Suppressor macrophage treated with lipopolysaccharide for 1 hour (primary cell): Measurements from ENCODE around the gene STAM.

Experiments
- DNase-seq, 3 donors: peaks; one replicate each; pipeline ENCODE4 v3.0.0-alpha.2; 2020 to 2022

Gene STAM

DNA sequence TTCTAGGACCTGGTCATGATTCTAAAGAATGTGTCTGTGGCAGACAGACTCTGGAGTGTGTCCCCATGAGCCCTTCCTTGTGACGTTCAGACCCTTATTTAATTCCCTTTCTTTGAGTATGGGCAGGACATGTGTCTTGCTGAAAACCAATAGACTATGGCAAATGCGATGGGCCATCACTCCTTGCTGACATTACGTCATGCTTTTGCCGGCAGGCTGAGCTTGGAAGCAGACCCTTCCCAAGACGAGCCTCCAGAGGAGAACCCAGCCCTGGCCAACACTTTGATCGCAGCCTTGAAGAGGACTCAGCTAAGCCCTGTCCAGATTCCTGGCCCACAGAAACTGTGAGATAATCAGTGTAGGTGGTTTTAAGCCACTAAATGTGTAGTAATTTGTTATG is 89.7 kb downstream of the STAM start:
- no peak for DNase-seq

DNA sequence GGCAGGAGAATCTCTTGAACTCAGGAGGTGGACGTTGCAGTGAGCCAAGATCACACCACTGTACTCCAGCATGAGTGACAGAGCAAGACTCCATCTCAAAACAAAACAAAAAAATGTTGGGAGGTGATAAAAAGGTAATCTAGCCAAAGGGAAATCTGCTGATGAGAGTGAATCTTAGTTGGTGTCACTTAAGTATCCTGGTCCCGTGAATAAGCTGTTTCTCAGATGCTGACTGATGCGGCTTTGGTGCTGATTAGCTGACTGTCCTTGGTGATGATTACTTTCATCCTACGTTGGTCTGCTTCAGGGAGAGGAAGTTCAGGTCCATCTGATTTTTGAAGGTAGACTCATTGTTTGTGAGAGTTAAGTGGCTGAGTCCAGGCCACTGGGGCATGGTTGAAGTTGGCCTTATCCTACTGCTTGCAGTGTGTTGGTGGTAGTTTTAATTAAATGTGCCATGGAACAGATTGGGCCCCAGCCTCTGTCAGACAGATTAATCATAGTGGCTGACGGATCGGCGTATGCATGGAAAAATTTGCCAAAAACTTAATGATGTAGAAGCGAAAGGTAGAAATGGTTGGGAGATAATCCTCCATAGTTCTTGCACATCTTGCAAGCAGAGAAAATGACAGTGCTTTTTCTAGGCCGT is 90.6 kb downstream of the STAM start:
- DNase-seq = no peak

DNA sequence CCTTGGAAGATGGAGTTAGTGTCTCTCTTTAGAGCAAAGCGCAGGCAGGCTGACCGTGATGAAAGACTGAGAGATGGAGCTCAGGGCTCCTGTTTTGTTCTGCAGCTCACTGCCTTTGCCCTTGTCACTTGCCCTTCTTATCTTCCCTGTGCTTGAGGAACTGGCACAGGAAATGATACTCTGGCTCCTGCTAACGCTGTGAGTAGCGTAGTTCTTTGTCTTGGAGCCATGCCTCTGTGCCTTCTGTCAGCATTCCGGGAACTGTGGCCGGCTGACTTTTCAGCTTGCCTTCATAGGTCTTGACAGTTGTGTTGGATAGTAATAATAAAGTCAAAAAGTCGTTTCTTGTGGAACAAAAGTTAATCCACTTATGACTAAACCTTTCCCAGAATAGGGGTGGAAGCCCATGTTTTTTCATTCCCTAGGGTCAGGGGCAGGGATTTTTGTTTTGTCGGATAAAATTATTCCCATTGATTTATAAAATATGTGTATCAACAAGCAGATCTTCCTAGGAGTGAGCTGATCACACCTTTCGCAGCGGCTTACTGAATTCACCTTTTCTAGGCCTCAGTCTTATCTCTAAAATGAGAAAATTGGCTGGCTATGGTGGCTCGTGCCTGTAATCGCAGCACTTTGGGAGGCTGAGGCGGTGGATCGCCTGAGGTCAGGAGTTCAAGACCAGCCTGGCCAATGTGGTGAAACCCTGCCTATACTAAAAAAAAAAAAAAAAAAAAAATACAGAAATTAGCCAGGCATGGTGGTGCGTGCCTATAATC is 91.4 kb downstream of the STAM start:
- DNase-seq = no peak

DNA sequence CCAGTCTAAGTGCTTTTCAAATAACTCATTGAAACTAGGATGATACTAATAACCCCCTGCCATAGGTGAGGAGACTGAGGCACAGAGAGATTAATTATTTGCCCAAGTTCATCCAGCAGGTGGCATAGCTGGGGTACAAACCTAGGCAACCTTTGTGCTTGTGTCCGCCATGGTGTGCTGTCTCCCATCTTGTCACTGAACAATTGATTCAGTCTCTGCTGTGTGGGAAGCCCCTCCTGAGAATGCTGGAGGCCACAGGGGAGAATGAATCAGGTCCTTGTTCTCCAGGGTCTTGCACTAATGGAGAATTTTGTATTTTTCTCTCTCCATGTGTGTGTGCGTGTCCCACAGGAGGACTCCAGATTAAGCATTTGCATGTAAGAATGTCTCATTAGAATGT is 92.3 kb downstream of the STAM start:
- no peak for DNase-seq

DNA sequence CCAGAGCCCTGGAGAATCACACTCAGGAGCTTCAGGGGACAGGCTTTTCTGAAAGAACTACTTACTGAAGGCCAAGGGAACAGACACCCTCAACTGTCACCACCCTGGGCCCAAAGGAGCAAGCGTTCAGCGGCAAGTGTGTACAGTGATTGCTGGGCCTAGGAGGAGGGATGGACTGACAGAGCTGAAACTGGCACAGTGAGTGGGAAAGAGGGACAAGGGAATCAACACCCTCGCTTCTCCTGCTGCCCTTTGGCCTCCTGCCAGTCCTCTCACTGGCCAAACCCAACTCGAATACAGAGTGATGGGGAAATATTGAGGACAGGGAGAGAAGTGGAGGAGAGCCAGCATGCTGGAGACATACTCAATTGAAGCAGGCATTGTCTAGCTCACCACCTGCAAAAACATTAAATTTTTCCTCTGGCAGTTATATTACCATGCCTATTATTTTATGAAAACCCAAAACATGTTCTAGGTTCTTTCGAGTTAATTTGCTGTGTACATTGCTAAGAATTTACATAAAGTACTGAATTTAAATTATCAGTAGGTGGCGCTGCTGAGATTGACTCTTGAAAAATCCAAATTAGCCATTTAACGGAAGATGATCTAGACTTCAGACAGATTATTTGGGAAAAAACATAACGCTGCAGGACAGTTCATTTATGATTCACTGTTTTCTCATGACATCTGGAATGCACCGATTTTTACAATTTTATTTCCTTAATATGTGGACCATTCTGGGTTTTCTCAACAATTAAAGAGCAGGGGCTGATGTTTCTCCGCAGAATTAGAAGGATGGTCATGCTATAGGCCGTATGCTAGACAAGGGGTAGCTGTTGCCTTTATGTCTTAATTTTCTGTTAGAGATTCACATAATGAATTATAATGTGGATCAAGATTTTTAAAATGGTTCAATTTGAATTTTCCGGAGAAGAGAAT is 93.3 kb downstream of the STAM start:
- peak; percentile 75 to 90 (median 86) for DNase-seq

DNA sequence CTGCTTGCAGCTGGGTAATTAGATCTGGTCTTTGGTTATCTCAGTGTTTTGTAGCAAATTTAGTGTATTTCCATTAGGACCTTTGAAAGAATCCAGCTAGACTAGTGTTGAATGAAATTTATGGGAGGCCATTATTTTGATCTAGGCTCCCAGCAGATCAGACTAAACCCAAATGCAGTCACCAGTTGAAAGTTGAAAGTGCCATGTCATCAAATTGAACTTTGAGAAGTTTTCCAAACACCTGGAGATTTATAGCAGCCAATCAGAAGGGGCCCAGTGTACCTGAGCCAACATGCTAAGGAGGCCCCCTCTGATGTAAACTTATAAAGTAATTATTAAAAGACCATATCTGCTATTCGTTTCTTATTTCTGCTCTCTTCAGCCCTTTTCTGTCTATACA is 96.7 kb downstream of the STAM start:
- DNase-seq = no peak

DNA sequence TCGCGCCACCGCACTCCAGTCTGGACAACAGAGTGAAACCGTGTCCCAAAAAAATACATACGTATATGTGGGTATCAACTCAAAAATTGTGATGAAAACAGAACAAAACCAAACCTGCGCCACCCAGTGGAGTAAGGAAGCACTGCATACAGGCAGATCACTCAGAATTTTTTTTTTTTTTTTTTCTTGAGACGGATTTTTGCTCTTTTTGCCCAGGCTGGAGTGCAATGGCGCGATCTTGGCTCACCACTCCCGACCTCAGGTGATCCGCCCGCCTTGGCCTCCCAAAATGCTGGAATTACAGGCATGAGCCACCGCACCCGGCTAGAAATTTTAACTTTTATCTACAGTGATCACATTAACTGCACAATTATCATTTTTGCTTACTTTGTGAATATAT is 99.0 kb downstream of the STAM start:
- peak; percentile 66 to 76 (median 76) for DNase-seq

DNA sequence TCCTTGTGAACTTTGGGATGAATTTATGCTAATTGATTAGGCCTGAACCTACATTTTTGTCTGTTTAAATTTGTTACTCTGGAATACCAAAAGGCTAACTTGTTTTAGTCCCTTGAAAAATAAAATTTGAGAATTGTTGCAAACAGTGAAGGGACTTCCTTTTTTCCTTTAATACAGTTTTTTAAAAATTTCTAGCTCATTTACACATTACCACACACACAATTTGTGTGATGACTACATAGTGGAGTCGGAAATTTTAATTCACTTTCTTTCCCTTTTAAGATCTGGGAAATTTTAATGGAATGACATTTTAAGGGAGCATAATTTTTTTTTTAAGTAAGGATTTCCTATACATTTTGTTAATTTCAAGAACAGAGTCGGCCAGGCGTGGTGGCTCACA is 99.5 kb downstream of the STAM start:
- peak in 2 of 3 donors; percentile 52 to 71 for DNase-seq

DNA sequence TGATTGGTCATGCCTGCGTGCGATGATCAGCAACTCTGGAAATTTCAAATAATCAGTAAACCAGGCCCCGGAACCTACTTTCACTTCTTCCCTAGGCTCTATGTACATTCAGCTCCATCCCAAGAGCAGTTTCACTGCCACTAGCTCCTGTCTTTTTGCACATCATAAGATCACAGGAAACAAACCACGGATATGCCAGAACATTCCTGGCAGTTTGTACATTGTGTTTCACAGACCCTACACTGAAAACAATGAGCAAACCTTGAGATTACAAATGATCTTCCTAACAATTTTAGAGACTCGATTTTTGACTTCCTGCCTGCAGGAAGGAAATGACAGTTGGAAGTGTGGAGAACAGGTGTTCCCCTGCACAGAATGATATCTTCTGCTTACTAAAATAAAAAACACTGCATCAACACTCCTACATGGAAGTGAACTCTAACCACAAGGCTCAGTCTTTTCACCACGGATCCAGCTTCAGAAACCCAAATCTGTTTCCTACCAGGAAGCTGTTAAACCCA is 100.5 kb downstream of the STAM start:
- peak; percentile 55 to 69 (median 66) for DNase-seq

DNA sequence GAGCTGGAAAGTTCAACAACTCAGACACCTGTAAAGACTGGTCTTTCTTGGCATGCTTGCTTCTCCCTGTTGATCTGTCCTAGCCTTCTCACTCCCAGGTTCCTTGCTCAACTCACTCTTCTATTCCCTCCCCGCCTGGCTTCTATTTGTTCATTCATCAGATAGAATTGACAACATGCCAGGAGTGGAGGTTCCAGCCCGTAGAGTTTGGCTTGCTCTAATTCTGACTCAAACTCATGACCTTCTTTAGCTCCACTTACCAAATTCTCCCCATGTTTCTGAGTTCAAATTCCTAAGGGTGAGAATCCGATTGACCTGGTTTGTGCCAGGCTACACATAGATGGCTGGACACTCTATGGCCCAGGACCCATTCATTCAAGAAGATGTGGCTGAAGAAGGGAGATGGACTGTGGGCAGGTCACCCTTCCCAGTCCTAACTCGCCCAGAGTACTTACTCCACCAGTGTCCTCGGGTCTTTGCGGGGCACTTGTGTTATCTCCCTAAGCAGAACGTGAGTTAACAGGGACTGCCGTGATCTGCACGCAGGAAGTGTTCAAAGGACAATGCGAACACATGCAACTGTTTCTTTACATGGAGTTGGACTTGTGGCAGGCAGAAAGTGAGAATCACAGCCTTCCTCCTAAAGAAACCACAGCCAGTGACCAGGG is 104.1 kb downstream of the STAM start:
- DNase-seq = no peak

DNA sequence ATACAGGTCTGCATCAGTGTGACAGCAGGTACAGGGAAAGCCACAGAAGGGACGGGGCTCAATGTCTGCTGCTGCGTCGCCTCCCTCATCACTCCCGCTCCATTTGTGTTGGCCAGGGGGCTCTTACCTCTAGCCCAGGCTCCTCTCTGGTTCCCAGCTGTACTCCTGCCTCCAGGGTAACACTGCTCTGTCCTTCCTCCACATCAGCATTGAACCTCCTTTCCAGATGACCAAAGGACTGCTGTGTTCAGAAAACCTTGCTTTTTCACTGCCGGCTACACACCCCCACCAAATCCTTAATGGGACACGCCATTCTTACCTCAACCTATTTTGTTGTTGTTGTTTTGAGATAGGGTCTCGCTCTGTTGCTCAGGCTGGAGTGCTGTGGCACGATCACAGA is 105.9 kb downstream of the STAM start:
- DNase-seq = no peak

DNA sequence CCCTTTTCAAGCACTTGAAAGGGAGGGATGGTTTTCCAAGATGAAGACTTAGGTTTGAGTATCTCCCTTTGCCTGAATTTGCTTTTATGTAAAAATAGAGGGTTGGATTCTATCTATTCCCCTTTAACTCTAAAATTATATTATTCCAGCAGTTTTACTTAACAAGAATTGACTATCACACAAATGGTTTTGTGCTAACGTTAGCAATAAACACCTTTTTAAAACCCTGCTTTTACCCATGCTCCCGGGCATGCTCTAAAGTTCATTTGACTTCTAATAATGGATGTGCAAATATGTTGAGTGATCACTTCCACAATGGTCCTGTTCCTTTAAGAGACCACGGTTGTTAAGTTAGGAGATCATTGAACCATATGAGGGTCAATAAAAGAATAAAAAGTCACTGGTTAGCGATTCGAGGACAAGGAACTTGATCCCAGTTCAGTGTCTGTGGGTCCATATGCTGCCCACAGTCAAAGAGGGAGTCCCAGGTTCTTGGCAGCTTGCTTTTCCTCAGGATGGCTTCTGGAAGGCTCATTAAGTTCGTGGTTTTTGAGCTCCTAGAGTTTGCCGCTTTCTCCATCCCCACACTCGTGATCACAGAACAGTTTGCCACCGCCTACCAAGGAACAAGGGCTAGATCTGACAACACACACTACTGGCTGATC is 108.0 kb downstream of the STAM start, which contains the start of gene TMEM236:
Gene TMEM236 (plus strand): TSS at position 421 of the 665 bp plus-strand sequence. CDS start 95 bp downstream, at position 516.
- no peak for DNase-seq

DNA sequence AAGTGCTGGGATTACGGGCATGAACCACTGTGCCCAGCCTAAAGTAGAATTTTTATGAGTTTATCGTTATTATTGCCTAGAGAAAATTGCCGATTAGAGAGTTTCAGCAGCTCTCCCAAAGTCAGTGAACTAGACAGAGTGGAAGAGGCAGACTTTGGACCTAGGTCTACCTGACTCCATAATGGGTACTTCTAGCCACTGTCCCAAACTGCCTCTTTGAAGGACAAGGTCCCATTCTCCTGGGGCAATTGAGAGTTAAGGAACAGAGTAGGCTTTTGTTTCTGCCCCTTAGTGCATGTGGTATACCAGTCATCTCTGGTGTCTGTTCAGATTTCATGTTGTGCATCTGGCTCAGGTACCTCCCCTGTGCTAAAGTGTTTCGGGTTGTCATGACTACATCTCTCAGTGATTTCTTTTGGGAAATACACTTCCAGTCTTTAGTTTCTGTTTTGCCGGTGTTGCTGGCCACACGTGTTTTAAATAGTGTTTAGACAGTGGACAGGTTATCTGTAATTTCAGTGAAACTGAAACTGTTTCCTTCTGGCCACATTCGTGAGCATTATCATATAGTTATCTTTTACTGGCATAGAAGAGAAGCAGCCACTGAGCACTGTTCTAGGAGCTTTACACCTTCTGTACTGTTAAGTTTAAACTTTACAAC is 112.7 kb downstream of the STAM start:
- no peak for DNase-seq

DNA sequence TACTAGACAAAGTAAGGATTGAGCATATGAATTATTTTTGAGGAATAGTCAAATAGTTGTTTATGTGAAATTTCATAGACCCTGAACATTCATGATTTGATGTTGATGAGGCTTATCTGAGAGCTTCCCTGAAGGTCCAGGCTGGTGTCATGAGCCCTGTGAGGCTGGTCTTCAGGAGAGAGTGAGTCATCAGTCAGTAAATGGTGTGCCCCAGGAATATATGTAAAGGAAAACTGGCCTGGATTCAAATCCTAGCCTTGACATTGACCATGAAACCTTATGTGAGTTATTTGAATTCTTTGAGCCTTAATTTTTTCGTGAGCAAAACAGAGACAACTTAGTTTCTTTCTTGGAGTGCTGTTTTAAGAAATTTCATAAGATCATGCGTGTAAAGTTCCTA is 114.2 kb downstream of the STAM start:
- no peak for DNase-seq

DNA sequence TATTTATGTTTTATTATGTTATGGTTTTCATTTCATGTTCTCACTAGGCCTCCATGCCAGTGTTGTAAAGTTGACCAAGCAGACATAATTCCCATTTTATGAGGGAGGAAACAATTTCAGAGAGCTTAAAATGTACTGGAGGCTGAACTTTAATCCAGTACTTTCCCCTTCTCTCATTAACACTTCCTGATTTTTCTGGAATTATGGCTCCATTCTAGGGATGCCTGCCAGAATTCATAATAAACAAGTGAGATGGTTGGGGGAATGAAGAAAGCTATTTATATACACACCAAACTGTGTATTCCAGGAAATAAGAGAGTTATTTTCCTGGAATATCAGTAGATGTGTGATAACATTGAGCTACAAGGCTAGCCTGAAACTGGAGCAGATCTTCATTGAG is 114.9 kb downstream of the STAM start:
- no peak for DNase-seq

DNA sequence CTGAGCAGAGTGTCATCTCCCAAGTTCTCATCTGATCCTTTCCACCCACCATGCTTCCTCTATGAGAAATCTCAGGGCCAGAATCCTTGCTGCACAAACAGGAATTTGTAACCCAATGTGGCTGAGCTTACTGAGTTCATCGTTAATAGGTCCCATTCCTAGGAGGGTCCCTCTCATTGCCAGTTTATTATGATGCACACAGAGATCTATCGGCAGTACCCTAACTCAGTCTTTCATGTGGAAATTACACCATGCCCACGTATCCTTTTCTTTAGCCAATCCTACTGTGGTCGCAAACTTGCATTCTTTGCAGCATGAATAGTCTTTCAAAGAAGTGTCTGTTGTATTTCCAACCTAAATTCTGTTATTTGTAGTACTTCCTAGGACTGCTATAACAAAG is 120.2 kb downstream of the STAM start:
- no peak for DNase-seq

DNA sequence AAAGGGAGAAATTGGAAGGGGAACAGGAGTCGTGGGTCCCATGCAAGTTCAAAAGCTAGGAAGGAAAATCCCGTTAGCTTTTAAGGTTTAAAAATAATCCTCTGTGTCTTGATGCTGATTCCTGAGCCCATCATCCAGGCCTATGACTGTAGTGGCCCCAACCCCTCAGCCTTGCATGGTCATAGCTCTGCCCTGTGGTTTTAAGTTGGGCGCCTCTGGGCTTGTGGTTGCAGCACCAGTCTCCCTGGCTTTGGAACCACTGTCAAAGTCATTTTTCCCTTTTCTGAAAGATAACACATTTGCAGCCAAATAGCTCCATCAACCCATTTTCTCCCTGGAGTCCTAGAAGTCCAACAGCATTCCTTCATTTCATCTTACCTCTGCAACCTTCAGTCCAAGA is 121.7 kb downstream of the STAM start:
- DNase-seq = no peak
